Calu3 (cell line): Measurements from ENCODE around the gene CFAP52. TPM values are rescaled to one million over a fixed set of nuclear protein-coding genes. Genes with fewer than 3 reads are reported as not detected.

ENCODE experiments used
- BruUV-seq: library from RNA; stranded (reverse); fragments of 400-500 nt; replicated peaks from 2 replicates; lab custom pipeline; 2021; lab: Mats Ljungman, UMichigan
- CTCF ChIA-PET: fragments of 300-600 bp; sonication (Branson Sonifier 250); formaldehyde crosslinking; loops from one replicate; lab custom pipeline; 2022; ENCODE audit warnings: antibody characterized with exemption; lab: Charles Lee
- DNase-seq: peaks from one replicate; pipeline ENCODE4 v3.0.0; 2022
- H3K27ac Mint-ChIP-seq: one replicate; pipeline ENCODE4 v1.8.0; 2022; ENCODE audit warnings: mixed read lengths; ENCODE audit not compliant: unreplicated experiment
- H3K27me3 Mint-ChIP-seq: one replicate; pipeline ENCODE4 v1.8.0; 2022; ENCODE audit warnings: mixed read lengths; ENCODE audit not compliant: unreplicated experiment
- H3K36me3 Mint-ChIP-seq: one replicate; pipeline ENCODE4 v1.8.0; 2022; ENCODE audit warnings: mild to moderate bottlenecking, moderate library complexity, mixed read lengths; ENCODE audit not compliant: insufficient read depth, unreplicated experiment
- H3K4me1 Mint-ChIP-seq: one replicate; pipeline ENCODE4 v1.8.0; 2022; ENCODE audit warnings: mild to moderate bottlenecking, low read depth, mixed read lengths; ENCODE audit not compliant: unreplicated experiment
- H3K4me3 Mint-ChIP-seq: one replicate; pipeline ENCODE4 v1.8.0; 2022; ENCODE audit warnings: mild to moderate bottlenecking, low read depth, moderate library complexity, mixed read lengths; ENCODE audit not compliant: unreplicated experiment
- H3K9me3 Mint-ChIP-seq: one replicate; pipeline ENCODE4 v1.8.0; 2022; ENCODE audit warnings: low read depth, mixed read lengths; ENCODE audit not compliant: unreplicated experiment
- intact Hi-C: fragments of 100-400 bp; cut with micrococcal nuclease; formaldehyde crosslinking; loops from one replicate; pipeline ENCODE4 v1.10.0; 2022; ENCODE audit not compliant: unreplicated experiment
- total RNA-seq: library from RNA; stranded (reverse); gene quantifications from 2 replicates; pipeline ENCODE4 v1.2.3, GENCODE V29; 2022
- TF ChIP-seq, protein P1 (sequence below): fragments of 200-600 bp; IDR thresholded peaks from one replicate; pipeline ENCODE4 v1.8.0; 2022; ENCODE audit warnings: antibody characterized with exemption; ENCODE audit not compliant: unreplicated experiment

Gene CFAP52
- total RNA-seq, 1 experiment from 2014 or later = not detected

DNA sequence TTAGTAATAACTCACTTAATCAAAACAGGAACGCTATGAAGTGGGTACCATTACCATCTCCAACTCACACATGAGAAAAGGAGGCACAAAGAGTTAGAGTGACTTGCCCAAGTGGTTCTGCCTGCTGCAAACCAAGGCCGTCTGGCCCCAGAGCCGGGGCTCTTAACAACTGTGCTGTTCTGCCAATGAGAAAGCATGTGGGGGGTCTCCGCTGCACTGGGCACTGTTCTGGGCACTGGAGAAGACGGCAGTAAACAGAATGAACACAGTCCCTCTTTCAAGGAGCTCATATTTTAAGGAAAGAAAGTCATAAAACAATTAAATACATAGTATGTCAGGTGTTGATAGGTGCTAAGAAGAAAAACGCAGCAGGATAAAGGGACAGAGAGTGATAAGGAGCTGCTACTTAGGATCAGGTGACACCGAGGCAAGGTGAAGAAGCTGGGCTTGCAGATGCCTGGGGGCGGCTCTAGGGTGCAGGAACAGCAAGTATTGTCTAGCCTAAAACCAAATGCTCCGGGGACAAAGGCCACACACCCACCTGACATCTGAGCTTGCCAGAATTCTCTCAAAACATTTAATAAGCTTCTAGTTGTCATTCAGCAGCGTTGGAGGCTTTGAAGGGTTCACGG is 7.4 kb upstream of the CFAP52 start:
- no peak overlapping the region for H3K27ac Mint-ChIP-seq
- TF ChIP-seq, protein P1, sequence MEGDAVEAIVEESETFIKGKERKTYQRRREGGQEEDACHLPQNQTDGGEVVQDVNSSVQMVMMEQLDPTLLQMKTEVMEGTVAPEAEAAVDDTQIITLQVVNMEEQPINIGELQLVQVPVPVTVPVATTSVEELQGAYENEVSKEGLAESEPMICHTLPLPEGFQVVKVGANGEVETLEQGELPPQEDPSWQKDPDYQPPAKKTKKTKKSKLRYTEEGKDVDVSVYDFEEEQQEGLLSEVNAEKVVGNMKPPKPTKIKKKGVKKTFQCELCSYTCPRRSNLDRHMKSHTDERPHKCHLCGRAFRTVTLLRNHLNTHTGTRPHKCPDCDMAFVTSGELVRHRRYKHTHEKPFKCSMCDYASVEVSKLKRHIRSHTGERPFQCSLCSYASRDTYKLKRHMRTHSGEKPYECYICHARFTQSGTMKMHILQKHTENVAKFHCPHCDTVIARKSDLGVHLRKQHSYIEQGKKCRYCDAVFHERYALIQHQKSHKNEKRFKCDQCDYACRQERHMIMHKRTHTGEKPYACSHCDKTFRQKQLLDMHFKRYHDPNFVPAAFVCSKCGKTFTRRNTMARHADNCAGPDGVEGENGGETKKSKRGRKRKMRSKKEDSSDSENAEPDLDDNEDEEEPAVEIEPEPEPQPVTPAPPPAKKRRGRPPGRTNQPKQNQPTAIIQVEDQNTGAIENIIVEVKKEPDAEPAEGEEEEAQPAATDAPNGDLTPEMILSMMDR = no peak
- H3K27me3 Mint-ChIP-seq = no peaks in the 10 kb centered on the region
- H3K9me3 Mint-ChIP-seq = peaks cover 2% of the 10 kb centered on the region
- BruUV-seq = no TSS peak
- intact Hi-C loops = no loop called here
- CTCF ChIA-PET = interaction anchor here (0.5 kb wide), 1 partner anchor 241 kb away, joined by 4 read pairs; no protein-coding TSS in a partner anchor
- no peak overlapping the region for H3K4me3 Mint-ChIP-seq
- DNase-seq = no peak
- H3K4me1 Mint-ChIP-seq = no peaks in the 10 kb centered on the region
- no peaks in the 10 kb centered on the region for H3K36me3 Mint-ChIP-seq

DNA sequence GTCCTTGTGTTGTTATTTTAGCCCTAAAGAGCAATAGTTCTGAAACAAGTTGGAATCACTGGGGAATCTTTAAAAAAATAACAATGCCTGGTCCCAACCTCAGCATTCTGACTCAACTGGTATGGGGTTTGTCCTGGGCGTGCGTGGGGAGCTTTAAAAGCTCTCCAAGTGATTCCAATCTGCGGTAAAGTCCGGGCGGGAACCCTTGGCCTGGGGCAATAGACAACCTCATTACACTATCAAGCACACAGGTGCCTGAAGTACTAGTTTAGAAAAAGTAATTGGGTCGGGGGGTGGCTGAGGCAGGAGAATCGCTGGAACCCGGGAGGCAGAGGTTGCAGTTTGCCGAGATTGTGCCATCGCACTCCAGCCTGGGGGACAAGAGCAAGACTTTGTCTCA is 5.2 kb upstream of the CFAP52 start:
- no peak for DNase-seq
- Mint-ChIP-seq H3K27ac (no peak overlapping the region), H3K4me1 (peaks cover 6% of the 10 kb centered on the region), H3K27me3 (no peaks in the 10 kb centered on the region), H3K36me3 (peaks cover 13% of the 10 kb centered on the region), H3K4me3 (no peak overlapping the region), H3K9me3 (peaks cover 2% of the 10 kb centered on the region)
- BruUV-seq = no TSS peak
- intact Hi-C loops = loop anchor here (10.0 kb wide), 1 partner anchor 104 kb away; no protein-coding TSS in a partner anchor
- CTCF ChIA-PET = no interaction called here
- TF ChIP-seq, protein P1 = no peak

DNA sequence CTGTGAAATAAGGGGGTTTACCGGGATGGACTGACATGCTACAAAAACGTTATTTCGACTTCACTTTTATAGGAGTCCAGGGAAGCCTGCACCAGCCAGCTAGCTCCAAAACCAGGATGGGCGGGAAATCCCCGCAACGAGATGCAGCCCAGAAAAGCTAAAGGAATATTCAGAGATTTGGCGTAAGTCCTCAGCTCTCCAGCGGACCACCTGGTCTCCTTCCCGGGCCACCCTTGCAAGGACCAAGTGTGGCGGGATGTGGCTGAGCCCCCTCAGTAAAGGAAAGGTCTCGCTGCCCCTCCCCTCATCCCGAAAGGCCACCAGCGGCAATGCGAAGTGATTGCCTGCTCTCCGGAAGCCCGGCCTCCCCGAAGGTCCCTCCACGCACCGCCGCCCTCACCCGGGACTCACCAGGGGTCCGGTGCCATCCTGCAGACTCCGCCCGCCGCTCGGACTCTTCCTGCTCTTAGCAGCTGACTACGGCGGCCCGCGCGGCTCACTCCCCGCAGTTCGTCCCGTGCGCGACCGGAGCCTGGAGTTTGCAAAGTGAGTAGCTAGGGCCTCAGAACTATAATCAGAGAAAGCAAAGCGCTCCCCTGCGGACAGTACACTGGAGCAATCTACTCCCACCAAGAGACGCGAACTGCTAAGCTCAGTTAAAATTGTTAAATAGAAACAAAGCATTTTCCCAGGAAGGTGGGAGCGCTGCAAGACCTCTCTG is 901 bp upstream of the CFAP52 start, which contains the start of gene STX8:
TSS of gene STX8 (minus strand) at position 440 of the 721 bp plus-strand sequence. CDS start at position 428, 12 bp downstream.
- TF ChIP-seq, protein P1 = no peak
- Mint-ChIP-seq H3K9me3 (no peaks in the 10 kb centered on the region), H3K4me1 (peaks cover 14% of the 10 kb centered on the region), H3K4me3 (peak within 1 kb of the TSS; percentile 100), H3K27ac (peak within 1 kb of the TSS; percentile 88), H3K27me3 (no peaks in the 10 kb centered on the region), H3K36me3 (peaks cover 18% of the 10 kb centered on the region)
- BruUV-seq = no TSS peak
- peak; percentile 85 for DNase-seq
- intact Hi-C loops = loop anchor here (5.0 to 10.0 kb wide), 2 partner anchors 72 to 99 kb away; partner anchors contain the start of gene USP43
- CTCF ChIA-PET = interaction anchor here (0.9 to 1.0 kb wide), 2 partner anchors 70 to 193 kb away, joined by 3 to 4 read pairs; partner anchors contain the start of gene USP43

DNA sequence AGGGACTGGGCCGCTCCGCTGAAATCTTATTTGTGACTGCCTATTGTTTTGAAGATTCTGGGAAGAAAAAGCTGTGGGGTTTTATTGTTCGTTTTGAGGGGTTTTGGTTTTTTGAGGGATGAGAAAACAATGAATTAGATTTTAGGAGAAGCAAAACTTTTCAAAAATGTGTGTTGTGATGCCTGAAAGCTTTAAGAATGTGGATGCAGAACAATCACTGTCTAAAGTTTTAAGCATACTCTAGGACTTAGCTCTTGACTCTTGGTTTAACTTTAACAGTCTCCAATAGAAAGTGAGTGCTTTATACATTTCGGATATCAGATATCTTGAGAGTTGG is 899 bp downstream of the CFAP52 start:
- no peak for DNase-seq
- no peaks in the 10 kb centered on the region for H3K27me3 Mint-ChIP-seq
- H3K4me3 Mint-ChIP-seq = no peak overlapping the region
- no peak overlapping the region for H3K27ac Mint-ChIP-seq
- intact Hi-C loops = loop anchor here (5.0 to 10.0 kb wide), 2 partner anchors 70 to 97 kb away; partner anchors contain the start of gene USP43
- CTCF ChIA-PET = interaction anchor here (1.1 to 1.2 kb wide), 3 partner anchors 67 to 351 kb away, joined by 4 to 6 read pairs (median 4); no protein-coding TSS in a partner anchor
- TF ChIP-seq, protein P1 = no peak
- H3K36me3 Mint-ChIP-seq = peaks cover 18% of the 10 kb centered on the region
- BruUV-seq = no TSS peak
- H3K4me1 Mint-ChIP-seq = peaks cover 14% of the 10 kb centered on the region
- H3K9me3 Mint-ChIP-seq = no peaks in the 10 kb centered on the region
